Measurements from ENCODE around the gene BCL2L13.

The BCL2L13 gene

DNA sequence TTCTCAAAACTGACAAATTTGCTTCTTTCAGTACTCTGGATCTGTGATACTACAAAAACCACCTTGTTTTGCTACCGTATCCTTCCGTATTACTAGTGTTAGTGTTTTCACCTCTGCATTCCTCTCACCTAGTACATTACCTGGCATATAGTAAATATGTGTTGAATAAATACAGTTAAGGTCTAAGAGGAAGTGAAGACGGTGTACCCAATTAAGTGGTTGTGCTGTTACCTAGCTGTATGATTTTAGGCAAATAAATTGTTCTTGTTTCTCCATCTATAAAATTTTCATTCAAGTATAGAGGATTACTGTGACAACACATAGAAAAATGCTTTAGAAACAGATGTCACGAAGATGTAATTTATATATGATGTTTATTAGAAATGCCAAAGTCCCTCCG, 8.9 kb downstream of the BCL2L13 start:
- Histone ChIP-seq H2AK5ac (ENCODE audit: low read length, severe bottlenecking) (no peak overlapping the region), H3K23ac (ENCODE audit: low read length in 2 of 2) (no peak overlapping the region), H2BK5ac (ENCODE audit: low read depth, low read length, poor library complexity, severe bottlenecking) (no peak overlapping the region), H3K27me3 (ENCODE audit: control insufficient read depth in 1 of 2, insufficient read depth in 1 of 2, low read length in 2 of 2) (no peaks in the 10 kb centered on the region), H3K4ac (ENCODE audit: low read depth in 1 of 2, low read length in 2 of 2) (no peak overlapping the region), H3K4me2 (ENCODE audit: low read length, poor library complexity, severe bottlenecking) (no peak overlapping the region), H3K9me3 (ENCODE audit: control insufficient read depth, low read length) (no peaks in the 10 kb centered on the region), H2BK120ac (ENCODE audit: low read depth, low read length) (no peak overlapping the region), H3K27ac (ENCODE audit: low read length, poor library complexity, severe bottlenecking) (no peak overlapping the region), H3K9ac (ENCODE audit: low read length) (no peak overlapping the region), H3K79me1 (replicated peaks; ENCODE audit: low read length, poor library complexity, severe bottlenecking) (peaks cover 15% of the 10 kb centered on the region), H3K4me1 (ENCODE audit: control insufficient read depth, insufficient read depth, low read depth, low read length) (no peaks in the 10 kb centered on the region), H3K36me3 (ENCODE audit: control insufficient read depth in 1 of 2, insufficient read depth in 2 of 2, low read depth in 1 of 2, low read length in 2 of 2) (peaks cover 0 to 13% of the 10 kb centered on the region in 2 experiments), H3K14ac (ENCODE audit: low read length in 2 of 2) (no peak overlapping the region), H3K18ac (ENCODE audit: low read depth in 1 of 2, low read length in 2 of 2) (no peak overlapping the region), H2AFZ (ENCODE audit: low read depth, low read length) (no peak overlapping the region), H3K4me3 (ENCODE audit: insufficient read depth in 1 of 2, low read depth in 1 of 2, low read length in 2 of 2) (no peak overlapping the region), H4K8ac (ENCODE audit: low read length) (no peak overlapping the region), H4K91ac (ENCODE audit: low read length) (no peak overlapping the region), H2BK12ac (ENCODE audit: low read length in 2 of 2) (no peak overlapping the region), H2BK15ac (ENCODE audit: low read depth, poor library complexity, severe bottlenecking) (no peak overlapping the region)
- 96% methylated on average over 2 of the region's 5 CpGs for WGBS
- no peak for DNase-seq

DNA sequence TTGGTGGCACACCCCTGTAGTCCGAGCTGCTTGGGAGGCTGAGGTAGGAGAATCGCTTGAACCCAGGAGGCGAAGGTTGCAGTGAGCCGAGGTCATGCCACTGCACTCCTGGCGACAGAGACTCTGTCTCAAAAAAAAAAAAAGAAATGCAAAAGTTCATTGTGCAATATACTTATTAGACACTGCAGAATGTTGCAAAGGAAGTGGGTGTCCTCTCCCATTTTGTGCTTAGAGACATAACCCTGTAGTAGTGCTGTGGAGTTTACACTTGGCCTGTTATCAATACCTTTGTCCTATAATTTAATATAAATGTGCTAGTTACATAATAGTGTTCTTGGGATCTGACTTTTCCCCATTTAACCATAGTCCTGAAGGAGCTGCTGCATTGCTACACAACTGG, 9.4 kb downstream of the BCL2L13 start:
- H3K14ac ChIP-seq (ENCODE audit: low read length in 2 of 2): no peak overlapping the region
- H2BK12ac ChIP-seq (ENCODE audit: low read length in 2 of 2): no peak overlapping the region
- H3K4me1 ChIP-seq (ENCODE audit: control insufficient read depth, insufficient read depth, low read depth, low read length): no peaks in the 10 kb centered on the region
- WGBS: 98% methylated on average over 3 of the region's 5 CpGs
- H3K27me3 ChIP-seq (ENCODE audit: control insufficient read depth in 1 of 2, insufficient read depth in 1 of 2, low read length in 2 of 2): no peaks in the 10 kb centered on the region
- no peak overlapping the region for H2BK120ac ChIP-seq (ENCODE audit: low read depth, low read length)
- H3K4ac ChIP-seq (ENCODE audit: low read depth in 1 of 2, low read length in 2 of 2): no peak overlapping the region
- peaks cover 14% of the 10 kb centered on the region for H3K79me1 ChIP-seq (replicated peaks; ENCODE audit: low read length, poor library complexity, severe bottlenecking)
- H3K18ac ChIP-seq (ENCODE audit: low read depth in 1 of 2, low read length in 2 of 2): no peak overlapping the region
- no peak overlapping the region for H4K8ac ChIP-seq (ENCODE audit: low read length)
- no peak overlapping the region for H3K27ac ChIP-seq (ENCODE audit: low read length, poor library complexity, severe bottlenecking)
- DNase-seq: no peak
- no peaks in the 10 kb centered on the region for H3K9me3 ChIP-seq (ENCODE audit: control insufficient read depth, low read length)
- H3K4me2 ChIP-seq (ENCODE audit: low read length, poor library complexity, severe bottlenecking): no peak overlapping the region
- peaks cover 0 to 13% of the 10 kb centered on the region in 2 experiments for H3K36me3 ChIP-seq (ENCODE audit: control insufficient read depth in 1 of 2, insufficient read depth in 2 of 2, low read depth in 1 of 2, low read length in 2 of 2)
- H2AFZ ChIP-seq (ENCODE audit: low read depth, low read length): no peak overlapping the region
- H3K23ac ChIP-seq (ENCODE audit: low read length in 2 of 2): no peak overlapping the region
- no peak overlapping the region for H4K91ac ChIP-seq (ENCODE audit: low read length)
- no peak overlapping the region for H2BK5ac ChIP-seq (ENCODE audit: low read depth, low read length, poor library complexity, severe bottlenecking)
- no peak overlapping the region for H2BK15ac ChIP-seq (ENCODE audit: low read depth, poor library complexity, severe bottlenecking)
- no peak overlapping the region for H2AK5ac ChIP-seq (ENCODE audit: low read length, severe bottlenecking)
- no peak overlapping the region for H3K9ac ChIP-seq (ENCODE audit: low read length)
- no peak overlapping the region for H3K4me3 ChIP-seq (ENCODE audit: insufficient read depth in 1 of 2, low read depth in 1 of 2, low read length in 2 of 2)

DNA sequence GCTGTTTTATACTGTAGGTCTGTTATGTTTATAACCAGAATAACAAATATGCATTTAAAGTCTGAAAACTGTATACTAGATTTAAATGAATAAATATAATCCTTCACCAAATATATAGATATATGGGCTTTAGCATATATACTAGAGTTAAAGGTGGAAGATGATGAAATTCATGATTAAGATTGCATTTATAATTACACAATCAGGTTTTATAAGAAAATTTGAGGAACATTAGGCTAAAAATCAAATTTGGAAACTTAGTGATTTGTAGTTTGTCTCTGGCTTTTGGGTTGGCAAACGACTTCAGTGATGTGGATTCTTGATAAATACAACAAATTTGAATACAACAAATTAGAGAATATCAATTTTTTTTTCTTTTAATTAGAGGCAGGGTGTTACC, 10.0 kb downstream of the BCL2L13 start:
- no peak overlapping the region for H3K9ac ChIP-seq (ENCODE audit: low read length)
- no peak overlapping the region for H2BK5ac ChIP-seq (ENCODE audit: low read depth, low read length, poor library complexity, severe bottlenecking)
- no peak overlapping the region for H3K4me2 ChIP-seq (ENCODE audit: low read length, poor library complexity, severe bottlenecking)
- no peak overlapping the region for H3K14ac ChIP-seq (ENCODE audit: low read length in 2 of 2)
- H3K36me3 ChIP-seq (ENCODE audit: control insufficient read depth in 1 of 2, insufficient read depth in 2 of 2, low read depth in 1 of 2, low read length in 2 of 2): peaks cover 0 to 13% of the 10 kb centered on the region in 2 experiments
- no peak overlapping the region for H2BK120ac ChIP-seq (ENCODE audit: low read depth, low read length)
- no peak overlapping the region for H2BK15ac ChIP-seq (ENCODE audit: low read depth, poor library complexity, severe bottlenecking)
- no peak overlapping the region for H4K8ac ChIP-seq (ENCODE audit: low read length)
- no peaks in the 10 kb centered on the region for H3K27me3 ChIP-seq (ENCODE audit: control insufficient read depth in 1 of 2, insufficient read depth in 1 of 2, low read length in 2 of 2)
- no peaks in the 10 kb centered on the region for H3K9me3 ChIP-seq (ENCODE audit: control insufficient read depth, low read length)
- no peak overlapping the region for H2AK5ac ChIP-seq (ENCODE audit: low read length, severe bottlenecking)
- no peak overlapping the region for H3K4me3 ChIP-seq (ENCODE audit: insufficient read depth in 1 of 2, low read depth in 1 of 2, low read length in 2 of 2)
- H3K4ac ChIP-seq (ENCODE audit: low read depth in 1 of 2, low read length in 2 of 2): no peak overlapping the region
- H2BK12ac ChIP-seq (ENCODE audit: low read length in 2 of 2): no peak overlapping the region
- H4K91ac ChIP-seq (ENCODE audit: low read length): no peak overlapping the region
- WGBS: no CpG with 5 or more reads among the region's 1 CpG
- no peak overlapping the region for H3K18ac ChIP-seq (ENCODE audit: low read depth in 1 of 2, low read length in 2 of 2)
- no peak overlapping the region for H3K27ac ChIP-seq (ENCODE audit: low read length, poor library complexity, severe bottlenecking)
- no peak for DNase-seq
- no peak overlapping the region for H3K23ac ChIP-seq (ENCODE audit: low read length in 2 of 2)
- no peak overlapping the region for H2AFZ ChIP-seq (ENCODE audit: low read depth, low read length)
- H3K79me1 ChIP-seq (replicated peaks; ENCODE audit: low read length, poor library complexity, severe bottlenecking): peaks cover 18% of the 10 kb centered on the region
- no peaks in the 10 kb centered on the region for H3K4me1 ChIP-seq (ENCODE audit: control insufficient read depth, insufficient read depth, low read depth, low read length)

DNA sequence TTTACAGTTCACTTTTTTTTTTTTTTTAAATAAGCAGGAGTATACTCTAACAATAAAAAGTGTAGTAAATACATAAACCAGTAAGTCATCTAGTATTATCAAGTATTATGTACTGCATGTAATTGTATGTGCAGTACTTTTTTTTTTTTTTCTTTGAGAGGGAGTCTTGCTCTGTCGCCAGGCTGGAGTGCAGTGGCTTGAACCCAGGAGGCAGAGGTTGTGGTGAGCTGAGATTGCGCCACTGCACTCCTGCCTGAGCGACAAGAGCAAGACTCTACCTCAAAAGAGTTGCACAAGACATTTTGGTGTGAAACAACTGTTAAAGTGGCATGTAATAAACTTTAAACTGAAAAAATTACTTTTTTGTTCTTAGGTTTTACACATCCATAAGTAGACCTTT, 16.7 kb downstream of the BCL2L13 start:
- no peak overlapping the region for H2AFZ ChIP-seq (ENCODE audit: low read depth, low read length)
- no peak overlapping the region for H3K23ac ChIP-seq (ENCODE audit: low read length in 2 of 2)
- H3K27ac ChIP-seq (ENCODE audit: low read length, poor library complexity, severe bottlenecking): no peak overlapping the region
- H2BK15ac ChIP-seq (ENCODE audit: low read depth, poor library complexity, severe bottlenecking): no peak overlapping the region
- H4K91ac ChIP-seq (ENCODE audit: low read length): no peak overlapping the region
- no peak overlapping the region for H4K8ac ChIP-seq (ENCODE audit: low read length)
- no peaks in the 10 kb centered on the region for H3K27me3 ChIP-seq (ENCODE audit: control insufficient read depth in 1 of 2, insufficient read depth in 1 of 2, low read length in 2 of 2)
- no peak overlapping the region for H3K18ac ChIP-seq (ENCODE audit: low read depth in 1 of 2, low read length in 2 of 2)
- H2BK120ac ChIP-seq (ENCODE audit: low read depth, low read length): no peak overlapping the region
- no peak overlapping the region for H3K4me2 ChIP-seq (ENCODE audit: low read length, poor library complexity, severe bottlenecking)
- H3K4ac ChIP-seq (ENCODE audit: low read depth in 1 of 2, low read length in 2 of 2): no peak overlapping the region
- no peaks in the 10 kb centered on the region for H3K4me1 ChIP-seq (ENCODE audit: control insufficient read depth, insufficient read depth, low read depth, low read length)
- no peak overlapping the region for H2AK5ac ChIP-seq (ENCODE audit: low read length, severe bottlenecking)
- no peaks in the 10 kb centered on the region for H3K9me3 ChIP-seq (ENCODE audit: control insufficient read depth, low read length)
- no peak overlapping the region for H2BK12ac ChIP-seq (ENCODE audit: low read length in 2 of 2)
- 100% methylated on average over 1 of the region's 3 CpGs for WGBS
- H3K36me3 ChIP-seq (ENCODE audit: control insufficient read depth in 1 of 2, insufficient read depth in 2 of 2, low read depth in 1 of 2, low read length in 2 of 2): peaks cover 12 to 18% of the 10 kb centered on the region in 2 experiments
- DNase-seq: no peak
- H2BK5ac ChIP-seq (ENCODE audit: low read depth, low read length, poor library complexity, severe bottlenecking): no peak overlapping the region
- peaks cover 22% of the 10 kb centered on the region for H3K79me1 ChIP-seq (replicated peaks; ENCODE audit: low read length, poor library complexity, severe bottlenecking)
- no peak overlapping the region for H3K14ac ChIP-seq (ENCODE audit: low read length in 2 of 2)
- H3K4me3 ChIP-seq (ENCODE audit: insufficient read depth in 1 of 2, low read depth in 1 of 2, low read length in 2 of 2): no peak overlapping the region
- H3K9ac ChIP-seq (ENCODE audit: low read length): no peak overlapping the region
